IPS-NIHi7 (cell line): Measurements from ENCODE around the gene CAPN9.

Source experiments
- DNase-seq: peaks from one replicate; pipeline ENCODE4 v3.0.0; 2012; ENCODE audit warnings: mixed read lengths; ENCODE audit errors: extremely low spot score

CAPN9 gene

GRCh38 chr1:230796626-230797025 is 49.4 kb downstream of the CAPN9 start:
- DNase-seq = no peak

- no peak for DNase-seq
Observed at GRCh38 chr1:230797376-230797920, 50.3 kb downstream of the CAPN9 start.

GRCh38 chr1:230797942-230798365 is 50.8 kb downstream of the CAPN9 start:
- DNase-seq = peak; percentile 83

- no peak for DNase-seq
Observed at GRCh38 chr1:230798491-230798890, 51.3 kb downstream of the CAPN9 start.

GRCh38 chr1:230800891-230801840 is 54.0 kb downstream of the CAPN9 start:
- no peak for DNase-seq

GRCh38 chr1:230804396-230804795 is 57.2 kb downstream of the CAPN9 start:
- DNase-seq = no peak

GRCh38 chr1:230806552-230806951 is 59.4 kb downstream of the CAPN9 start:
- no peak for DNase-seq

GRCh38 chr1:230807029-230807428 is 59.8 kb downstream of the CAPN9 start:
- DNase-seq = no peak

- DNase-seq = no peak
Observed at GRCh38 chr1:230807561-230808280, 60.5 kb downstream of the CAPN9 start.

- DNase-seq = no peak
Observed at GRCh38 chr1:230808281-230808872, 61.2 kb downstream of the CAPN9 start.

GRCh38 chr1:230809256-230809990 is 62.2 kb downstream of the CAPN9 start:
- DNase-seq = no peak

- no peak for DNase-seq
Observed at GRCh38 chr1:230812568-230812967, 65.4 kb downstream of the CAPN9 start.

- DNase-seq = no peak
Observed at GRCh38 chr1:230814949-230815692, 67.9 kb downstream of the CAPN9 start.

- peak; percentile 3 for DNase-seq
Observed at GRCh38 chr1:230816018-230816417, 68.8 kb downstream of the CAPN9 start.

- DNase-seq = no peak
Observed at GRCh38 chr1:230818367-230818766, 71.2 kb downstream of the CAPN9 start.

GRCh38 chr1:230818901-230819300 is 71.7 kb downstream of the CAPN9 start:
- no peak for DNase-seq

GRCh38 chr1:230819976-230820375 is 72.8 kb downstream of the CAPN9 start:
- DNase-seq = no peak

- DNase-seq = no peak
Observed at GRCh38 chr1:230820568-230820967, 73.4 kb downstream of the CAPN9 start.

GRCh38 chr1:230821346-230821745 is 74.2 kb downstream of the CAPN9 start:
- no peak for DNase-seq

GRCh38 chr1:230822092-230822581 is 74.9 kb downstream of the CAPN9 start:
- DNase-seq = no peak

- no peak for DNase-seq
Observed at GRCh38 chr1:230823426-230823825, 76.2 kb downstream of the CAPN9 start.
